Epithelial cell of proximal tubule (primary cell): ENCODE measurements around the gene RNF32. TPM values are rescaled to one million over a fixed set of nuclear protein-coding genes. Genes with fewer than 3 reads are reported as not detected.
"Not testable (repeated sequence)": the region's sequence is repeated elsewhere in the genome, so short reads cannot be mapped to it uniquely, and the experiment has no call there.

Source experiments
- DNase-seq: peaks from one replicate; pipeline ENCODE4 v3.0.0-alpha.2; 2011; ENCODE audit warnings: low read depth
- H3K4me3 ChIP-seq: 2 replicates; pipeline ENCODE4 v1.5.1; 2011; ENCODE audit warnings: low read depth, mild to moderate bottlenecking, low read length
- total RNA-seq: library from RNA; depleted of rRNA; stranded (reverse); fragments of >200 nt; gene quantifications from 2 replicates; pipeline ENCODE4 v1.2.3, GENCODE V29; 2015
- TF ChIP-seq, protein P1 (sequence below): conservative IDR thresholded peaks from 2 replicates; pipeline ENCODE4 v1.5.1; 2012; ENCODE audit warnings: low read depth, mild to moderate bottlenecking, low read length

Gene RNF32
- total RNA-seq, 1 donor from 2014 or later = 0.35 TPM

DNA sequence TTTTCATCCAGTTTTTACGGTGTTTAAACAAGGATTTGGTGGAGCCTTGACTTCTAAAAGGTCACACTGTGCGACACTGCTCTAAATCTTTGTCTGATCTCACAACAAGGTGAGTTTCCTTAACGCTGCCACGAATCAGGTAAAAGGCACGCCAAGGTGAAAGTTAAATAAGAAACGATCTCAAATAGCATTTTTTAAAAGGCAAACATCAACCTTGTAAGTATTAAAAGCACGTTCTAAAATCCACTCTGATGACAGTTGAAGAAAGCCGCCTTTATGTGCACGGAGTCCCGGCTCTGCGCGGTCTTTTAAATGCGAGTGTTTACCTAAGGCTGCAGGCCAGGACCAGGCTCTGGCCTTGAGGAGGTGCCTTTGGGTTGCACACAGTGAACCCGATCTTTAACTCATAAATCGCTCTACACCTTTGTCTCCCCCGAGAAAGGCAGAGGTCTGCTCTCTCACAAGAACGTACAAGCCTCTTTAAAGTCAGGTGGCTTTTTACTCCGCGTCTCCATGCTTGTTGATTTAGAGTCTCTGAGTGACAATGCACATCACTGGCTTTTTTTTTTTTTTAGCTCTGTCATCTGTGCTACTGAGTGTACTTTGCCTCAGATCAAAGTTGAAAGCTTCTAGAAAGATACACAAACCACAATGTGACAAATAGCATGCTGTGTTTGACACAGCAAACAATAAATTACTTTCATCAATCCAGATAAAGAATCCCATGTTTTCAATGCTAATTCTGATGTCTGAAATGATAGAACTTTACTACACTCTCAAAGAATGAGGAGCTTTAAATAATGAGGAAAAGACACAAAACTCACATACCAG, 25.9 kb upstream of the RNF32 start:
- no peak for DNase-seq
- no peak overlapping the region for H3K4me3 ChIP-seq
- TF ChIP-seq, protein P1, sequence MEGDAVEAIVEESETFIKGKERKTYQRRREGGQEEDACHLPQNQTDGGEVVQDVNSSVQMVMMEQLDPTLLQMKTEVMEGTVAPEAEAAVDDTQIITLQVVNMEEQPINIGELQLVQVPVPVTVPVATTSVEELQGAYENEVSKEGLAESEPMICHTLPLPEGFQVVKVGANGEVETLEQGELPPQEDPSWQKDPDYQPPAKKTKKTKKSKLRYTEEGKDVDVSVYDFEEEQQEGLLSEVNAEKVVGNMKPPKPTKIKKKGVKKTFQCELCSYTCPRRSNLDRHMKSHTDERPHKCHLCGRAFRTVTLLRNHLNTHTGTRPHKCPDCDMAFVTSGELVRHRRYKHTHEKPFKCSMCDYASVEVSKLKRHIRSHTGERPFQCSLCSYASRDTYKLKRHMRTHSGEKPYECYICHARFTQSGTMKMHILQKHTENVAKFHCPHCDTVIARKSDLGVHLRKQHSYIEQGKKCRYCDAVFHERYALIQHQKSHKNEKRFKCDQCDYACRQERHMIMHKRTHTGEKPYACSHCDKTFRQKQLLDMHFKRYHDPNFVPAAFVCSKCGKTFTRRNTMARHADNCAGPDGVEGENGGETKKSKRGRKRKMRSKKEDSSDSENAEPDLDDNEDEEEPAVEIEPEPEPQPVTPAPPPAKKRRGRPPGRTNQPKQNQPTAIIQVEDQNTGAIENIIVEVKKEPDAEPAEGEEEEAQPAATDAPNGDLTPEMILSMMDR = no peak

DNA sequence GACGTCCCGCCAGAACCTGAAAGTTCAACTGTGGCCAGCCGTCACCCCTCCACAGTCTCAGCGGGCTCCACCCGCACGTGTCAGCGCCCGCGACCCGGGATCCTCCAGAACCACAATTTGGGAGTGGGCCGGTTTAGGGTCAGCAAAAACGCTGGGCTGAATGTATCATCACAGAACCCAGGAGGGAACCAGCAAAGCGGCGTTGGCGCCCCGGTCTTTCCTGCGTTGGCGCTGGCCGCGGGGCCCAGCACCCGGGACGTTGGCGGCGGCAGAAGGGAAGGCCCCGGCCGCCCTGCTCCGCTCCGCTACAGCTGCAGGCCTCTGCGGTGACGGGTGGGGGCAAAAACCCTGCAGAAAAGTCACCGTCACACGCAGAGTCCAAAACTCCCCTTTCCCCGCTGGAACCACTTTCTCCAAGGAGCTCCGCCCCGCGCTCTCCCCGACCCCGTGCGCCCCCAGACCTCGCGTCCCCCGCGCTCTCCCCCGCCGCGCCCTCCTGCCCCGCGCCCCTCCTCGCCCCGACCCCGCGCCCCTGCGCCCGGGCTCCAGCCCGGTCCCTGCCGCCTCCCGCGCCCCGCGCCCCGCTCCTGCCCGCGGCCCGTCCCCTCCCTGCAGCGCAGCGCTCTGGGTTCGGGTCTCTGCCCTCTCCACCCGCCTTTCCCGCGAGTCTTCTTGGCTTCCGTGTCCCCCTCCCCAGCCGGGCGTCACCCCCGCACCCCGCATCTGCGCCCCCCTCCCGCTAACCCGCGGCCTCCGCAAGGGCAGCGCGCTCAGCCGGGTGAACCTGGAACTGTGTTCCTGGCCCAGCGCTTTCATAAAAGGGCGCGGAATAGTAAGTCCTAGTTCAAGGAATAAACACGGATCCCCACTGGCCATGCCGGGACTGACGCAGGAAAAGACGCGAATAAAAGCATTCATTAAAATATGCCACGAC, 24.0 kb upstream of the RNF32 start:
- H3K4me3 ChIP-seq = peak overlapping the region; percentile 52

DNA sequence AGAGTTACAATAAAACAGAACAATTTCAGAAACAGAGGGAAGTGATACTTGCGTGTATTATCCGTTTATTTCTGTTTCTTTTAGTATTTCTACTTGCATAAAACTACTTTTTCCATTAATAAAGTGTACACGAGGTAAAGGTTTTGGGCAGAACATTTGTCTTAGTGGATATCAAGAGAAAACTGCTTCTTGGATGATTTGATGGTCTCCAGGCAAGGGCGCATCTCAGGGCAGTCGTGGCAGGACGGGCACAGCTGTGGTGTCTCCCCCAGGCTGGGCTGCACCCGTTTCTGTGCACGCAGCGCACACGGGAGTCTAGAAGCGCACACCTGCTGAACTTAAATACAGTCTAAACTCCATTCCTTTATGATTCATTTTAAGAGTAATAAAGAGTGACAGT, 23.4 kb upstream of the RNF32 start:
- peak overlapping the region; percentile 44 for H3K4me3 ChIP-seq
- TF ChIP-seq, protein P1 = no peak
- DNase-seq = no peak

More for the DNA sequence above, 24.0 kb upstream of the RNF32 start:
- DNase-seq = no peak
- TF ChIP-seq, protein P1 = no peak

DNA sequence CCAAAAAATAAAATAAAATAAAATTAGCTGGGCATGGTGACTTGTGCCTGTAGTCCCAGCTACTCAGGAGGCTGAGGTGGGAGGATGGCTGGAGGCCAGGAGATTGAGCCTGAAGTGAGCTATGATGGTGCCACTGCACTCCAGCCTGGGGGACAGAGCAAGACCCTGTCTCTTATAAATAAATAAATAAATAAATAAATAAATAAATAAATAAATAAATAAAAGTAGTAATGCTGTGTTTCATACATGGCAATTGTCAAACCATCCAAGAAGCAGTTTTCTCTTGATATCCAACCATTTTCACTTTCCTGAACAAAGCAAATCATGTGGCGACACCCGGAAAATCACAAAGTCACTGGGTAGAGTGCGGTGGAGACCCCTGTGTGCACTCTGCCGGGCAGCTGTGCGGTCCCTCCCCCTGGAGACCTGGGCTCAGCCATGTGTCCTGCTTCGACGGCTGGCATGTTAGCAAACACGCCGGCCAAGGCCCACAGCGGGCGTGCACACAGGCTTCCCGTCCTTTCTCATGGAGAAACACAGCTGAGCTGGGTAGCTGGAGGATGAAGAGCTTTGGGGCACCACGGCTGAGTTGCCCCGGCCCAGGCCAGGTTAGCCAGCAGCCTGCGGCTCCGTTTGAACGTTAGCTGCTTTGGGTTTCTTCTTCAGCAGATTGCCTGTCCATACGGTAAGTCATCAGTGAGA, 22.3 kb upstream of the RNF32 start:
- TF ChIP-seq, protein P1 = no peak
- H3K4me3 ChIP-seq = no peak overlapping the region
- no peak for DNase-seq

DNA sequence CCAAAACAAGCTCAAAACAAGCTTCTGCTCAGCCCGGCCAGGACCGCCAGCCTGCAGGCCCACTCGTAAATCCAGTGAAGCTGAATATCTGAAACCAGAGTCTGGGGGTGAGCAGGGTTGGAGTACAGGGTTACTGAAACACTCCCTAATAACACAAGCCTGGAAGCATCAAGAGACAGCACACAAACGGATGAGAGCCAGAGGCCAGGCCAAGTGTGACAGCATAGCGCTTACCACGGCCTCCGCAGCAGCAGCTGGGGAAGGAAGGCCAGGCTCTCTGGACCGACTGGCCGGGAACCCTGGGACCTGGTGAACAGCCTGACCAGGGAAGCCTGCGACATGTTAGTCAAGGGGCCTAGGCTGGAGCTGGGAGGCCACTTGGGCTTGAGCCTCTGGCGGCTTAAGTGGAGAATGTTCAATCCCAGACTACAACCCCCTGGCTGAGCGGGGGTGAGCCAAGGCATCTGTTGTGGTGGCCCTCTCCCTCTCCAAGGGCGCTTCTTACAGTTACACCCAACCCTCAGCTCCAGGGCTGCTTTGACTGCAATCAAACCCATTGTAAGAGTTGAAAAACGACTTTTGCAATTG, 21.7 kb upstream of the RNF32 start:
- DNase-seq = no peak
- TF ChIP-seq, protein P1 = no peak

DNA sequence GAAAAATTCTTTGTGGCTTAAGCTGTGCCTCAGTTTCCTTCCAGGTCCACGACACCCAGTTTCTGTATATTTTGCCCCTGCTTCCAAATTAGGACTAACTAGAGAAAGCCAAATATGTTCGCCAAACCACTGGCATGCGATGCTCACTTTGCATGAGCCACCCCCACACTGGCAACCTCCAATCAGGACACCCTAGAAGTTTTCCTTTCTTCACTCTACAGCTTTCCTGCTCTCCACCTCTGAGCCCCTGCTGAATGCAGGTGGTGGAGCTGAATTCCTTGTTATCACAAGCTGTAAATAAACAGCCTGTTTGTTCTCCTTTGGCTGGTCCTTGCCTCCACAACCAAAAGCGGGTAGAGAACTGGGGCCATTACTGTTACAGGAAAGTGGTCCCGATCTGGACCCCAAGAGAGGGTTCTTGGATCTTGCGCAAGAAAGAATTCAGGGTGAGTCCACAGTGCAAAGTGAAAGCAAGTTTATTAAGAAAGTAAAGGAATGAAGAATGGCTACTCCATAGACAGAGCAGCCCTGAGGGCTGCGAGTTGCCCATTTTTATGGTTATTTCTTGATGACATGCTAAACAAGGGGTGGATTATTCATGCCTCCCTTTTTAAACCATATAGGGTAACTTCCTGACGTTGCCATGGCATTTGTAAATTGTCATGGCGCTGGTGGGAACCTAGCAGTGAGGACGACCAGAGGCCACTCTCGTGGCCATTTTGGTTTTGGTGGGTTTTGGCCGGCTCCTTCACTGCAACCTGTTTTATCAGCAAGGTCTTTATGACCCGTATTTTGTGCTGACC, 20.9 kb upstream of the RNF32 start:
- H3K4me3 ChIP-seq, DNase-seq: not testable (repeated sequence)

More for the DNA sequence above, 21.7 kb upstream of the RNF32 start:
- H3K4me3 ChIP-seq = no peak overlapping the region
